Gastrocnemius medialis (tissue), 4 donors: Measurements from ENCODE around the gene DSC1. TPM values are rescaled to one million over a fixed set of nuclear protein-coding genes. Genes with fewer than 3 reads are reported as not detected.

Experiments
- ATAC-seq, 2 donors: fragments of 150-250 bp; one replicate each; pipeline ENCODE4 v1.9.1; 2016
- DNase-seq, 2 donors: peaks; one replicate each; pipeline ENCODE4 v3.0.0-alpha.2; 2019
- H3K27ac ChIP-seq, 4 donors: fragments of 200-600 bp; sonication (generic); 1 replicate in 1 of 4; 2 replicates in 3 of 4; pipeline ENCODE4 v1.5.1; 2016 to 2018; ENCODE audit warnings: mild to moderate bottlenecking in 2 of 4, moderate library complexity in 1 of 4
- H3K27me3 ChIP-seq, 3 donors: fragments of 200-600 bp; sonication (generic) in 2 of 3; 1 replicate in 1 of 3; 2 replicates in 2 of 3; pipeline versions ENCODE4 v1.5.1 to v1.6.0; 2016 to 2019; ENCODE audit warnings: mild to moderate bottlenecking in 1 of 3, moderate library complexity in 1 of 3
- H3K36me3 ChIP-seq, 2 donors: fragments of 200-600 bp; sonication (generic) in 1 of 2; one replicate each; pipeline ENCODE4 v1.5.1; 2017 to 2018
- H3K4me1 ChIP-seq, 2 donors: fragments of 200-600 bp; sonication (generic) in 1 of 2; one replicate each; pipeline ENCODE4 v1.5.1; 2016 to 2017; ENCODE audit warnings: mild to moderate bottlenecking in 2 of 2
- H3K4me3 ChIP-seq, 4 donors: fragments of 200-600 bp; sonication (generic) in 3 of 4; 1 replicate in 1 of 4; 2 replicates in 3 of 4; pipeline ENCODE4 v1.5.1; 2016 to 2019; ENCODE audit warnings: mild to moderate bottlenecking in 2 of 4
- H3K9me3 ChIP-seq, 3 donors: fragments of 200-600 bp; sonication (generic) in 2 of 3; 1 replicate in 1 of 3; 2 replicates in 2 of 3; pipeline ENCODE4 v1.5.1; 2016 to 2019
- POLR2A ChIP-seq, 2 donors: fragments of 450-650 bp; IDR thresholded peaks; one replicate each; pipeline ENCODE4 v1.6.1; 2017; ENCODE audit warnings: antibody characterized with exemption in 2 of 2, mild to moderate bottlenecking in 2 of 2, moderate library complexity in 2 of 2
- in situ Hi-C, 4 donors: fragments of 200-750 bp; cut with MboI; loops; one replicate each; pipeline versions ENCODE4 v1.15.0 to v1.8.0; 2017; ENCODE audit warnings: low sequenced_read_pairs in 4 of 4
- intact Hi-C: fragments of 100-400 bp; cut with DNase I; formaldehyde crosslinking; loops from one replicate; pipeline ENCODE4 v1.15.1; 2023; ENCODE audit warnings: low total_unique reads
- total RNA-seq, 4 donors: library from RNA; depleted of rRNA; stranded (reverse); fragments of >200 nt; gene quantifications; one replicate each; pipeline versions ENCODE4 v1.1.0 to v1.2.3, GENCODE V29; 2016
- TF ChIP-seq, protein P1 (sequence below), 5 experiments: fragments of 450-650 bp in 3 of 5; fragments of 200-600 bp in 2 of 5; sonication (generic) in 2 of 5; IDR thresholded peaks in 4 of 5; conservative IDR thresholded peaks in 1 of 5; 1 replicate in 4 of 5; 2 replicates in 1 of 5; pipeline ENCODE4 v1.5.1; 2016 to 2019; ENCODE audit warnings: antibody characterized with exemption in 5 of 5, mild to moderate bottlenecking in 3 of 5, moderate library complexity in 3 of 5

Gene DSC1
- total RNA-seq, 4 donors from 2014 or later, result not detected

GRCh38 chr18:31105733-31106132, 56.9 kb downstream of the DSC1 start:
- Histone ChIP-seq H3K4me1 (no peaks in the 10 kb centered on the region), H3K9me3 (no peaks in the 10 kb centered on the region), H3K27ac (no peak overlapping the region), H3K36me3 (no peaks in the 10 kb centered on the region), H3K4me3 (no peak overlapping the region), H3K27me3 (peaks cover 0 to 12% (median 2%) of the 10 kb centered on the region in 3 donors)
- no peak for DNase-seq
- ATAC-seq, result no peak
- in situ Hi-C loops, result no loop called here
- TF ChIP-seq, protein P1, sequence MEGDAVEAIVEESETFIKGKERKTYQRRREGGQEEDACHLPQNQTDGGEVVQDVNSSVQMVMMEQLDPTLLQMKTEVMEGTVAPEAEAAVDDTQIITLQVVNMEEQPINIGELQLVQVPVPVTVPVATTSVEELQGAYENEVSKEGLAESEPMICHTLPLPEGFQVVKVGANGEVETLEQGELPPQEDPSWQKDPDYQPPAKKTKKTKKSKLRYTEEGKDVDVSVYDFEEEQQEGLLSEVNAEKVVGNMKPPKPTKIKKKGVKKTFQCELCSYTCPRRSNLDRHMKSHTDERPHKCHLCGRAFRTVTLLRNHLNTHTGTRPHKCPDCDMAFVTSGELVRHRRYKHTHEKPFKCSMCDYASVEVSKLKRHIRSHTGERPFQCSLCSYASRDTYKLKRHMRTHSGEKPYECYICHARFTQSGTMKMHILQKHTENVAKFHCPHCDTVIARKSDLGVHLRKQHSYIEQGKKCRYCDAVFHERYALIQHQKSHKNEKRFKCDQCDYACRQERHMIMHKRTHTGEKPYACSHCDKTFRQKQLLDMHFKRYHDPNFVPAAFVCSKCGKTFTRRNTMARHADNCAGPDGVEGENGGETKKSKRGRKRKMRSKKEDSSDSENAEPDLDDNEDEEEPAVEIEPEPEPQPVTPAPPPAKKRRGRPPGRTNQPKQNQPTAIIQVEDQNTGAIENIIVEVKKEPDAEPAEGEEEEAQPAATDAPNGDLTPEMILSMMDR (IDR thresholded peaks at IDR 0.05 in 4 of 5, conservative IDR thresholded peaks at IDR 0.05 in 1 of 5), result no peak
- no peak for TF ChIP-seq POLR2A (IDR thresholded peaks at IDR 0.05)
- intact Hi-C loops, result no loop called here

DNA sequence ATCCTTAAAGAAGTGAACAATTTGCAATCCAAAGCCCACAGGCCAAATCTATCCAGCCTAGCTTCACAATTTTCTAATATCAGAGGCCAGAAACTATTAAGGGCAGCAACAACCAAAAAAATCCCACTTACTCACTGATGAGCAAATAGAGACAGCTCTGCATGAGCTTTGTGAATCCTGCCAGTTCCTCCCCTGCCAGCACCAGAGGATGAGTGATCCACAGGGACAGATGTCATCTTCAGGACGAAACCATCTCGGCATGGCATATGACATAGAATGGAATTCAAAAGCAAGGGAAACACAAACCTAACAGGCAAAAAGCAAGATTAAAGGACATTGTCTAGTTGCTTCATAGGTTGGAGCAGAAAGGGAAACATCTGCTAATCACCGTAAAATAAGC, 58.2 kb downstream of the DSC1 start:
- Histone ChIP-seq H3K27ac (no peak overlapping the region), H3K4me3 (no peak overlapping the region), H3K4me1 (no peaks in the 10 kb centered on the region), H3K36me3 (no peaks in the 10 kb centered on the region), H3K9me3 (no peaks in the 10 kb centered on the region), H3K27me3 (peaks cover 0 to 15% (median 4%) of the 10 kb centered on the region in 3 donors)
- intact Hi-C loops (no loop called here), in situ Hi-C loops (no loop called here)
- ATAC-seq, result no peak
- TF ChIP-seq POLR2A (IDR thresholded peaks at IDR 0.05), result no peak
- TF ChIP-seq, protein P1 (IDR thresholded peaks at IDR 0.05 in 4 of 5, conservative IDR thresholded peaks at IDR 0.05 in 1 of 5), result no peak
- no peak for DNase-seq

DNA sequence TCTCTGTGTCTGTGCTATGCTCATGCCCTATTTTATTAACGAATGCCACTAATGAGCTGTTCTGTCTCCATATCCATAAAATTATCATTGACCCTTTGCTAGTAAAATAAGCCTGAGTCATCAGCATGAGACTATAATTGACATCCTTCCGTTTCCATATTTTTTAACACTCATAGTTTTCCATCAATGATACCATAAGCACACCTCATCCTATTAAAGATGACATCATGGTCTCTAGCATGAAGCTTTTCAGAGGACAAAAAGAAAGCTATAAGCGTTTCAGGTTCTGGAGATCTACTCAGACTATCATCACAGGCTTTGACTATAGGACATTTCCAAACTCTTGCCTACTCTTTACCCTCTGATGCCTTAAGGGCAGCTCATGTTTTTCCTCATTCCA, 59.2 kb downstream of the DSC1 start:
- TF ChIP-seq, protein P1 (IDR thresholded peaks at IDR 0.05 in 4 of 5, conservative IDR thresholded peaks at IDR 0.05 in 1 of 5), result no peak
- TF ChIP-seq POLR2A (IDR thresholded peaks at IDR 0.05), result no peak
- no peak for DNase-seq
- Histone ChIP-seq H3K4me3 (no peak overlapping the region), H3K27me3 (peaks cover 0 to 15% (median 6%) of the 10 kb centered on the region in 3 donors), H3K4me1 (no peaks in the 10 kb centered on the region), H3K36me3 (no peaks in the 10 kb centered on the region), H3K27ac (no peak overlapping the region), H3K9me3 (no peaks in the 10 kb centered on the region)
- intact Hi-C loops (no loop called here), in situ Hi-C loops (no loop called here)
- no peak for ATAC-seq

DNA sequence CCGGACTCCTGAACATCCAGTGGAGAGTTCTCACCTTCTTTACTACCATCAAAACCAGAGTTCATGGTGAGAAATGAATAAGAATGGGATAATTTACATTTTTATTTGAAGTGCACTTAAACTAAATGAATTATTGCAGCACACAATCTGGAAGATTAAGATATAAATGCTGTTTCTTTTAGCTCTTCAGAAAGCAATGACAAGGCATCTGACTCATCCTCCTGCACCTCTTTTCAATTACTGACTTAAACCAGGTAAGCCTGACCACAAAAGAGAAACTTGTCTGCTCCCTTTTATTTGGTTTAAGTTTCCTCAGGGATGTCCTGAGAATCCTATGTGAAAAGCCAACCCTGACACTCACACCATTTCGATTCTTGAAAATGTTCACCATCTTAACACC, 59.7 kb downstream of the DSC1 start:
- H3K27ac ChIP-seq, result no peak overlapping the region
- no peaks in the 10 kb centered on the region for H3K36me3 ChIP-seq
- DNase-seq (no peak), ATAC-seq (no peak)
- no peaks in the 10 kb centered on the region for H3K9me3 ChIP-seq
- H3K4me3 ChIP-seq, result no peak overlapping the region
- no peak for TF ChIP-seq POLR2A (IDR thresholded peaks at IDR 0.05)
- TF ChIP-seq, protein P1 (IDR thresholded peaks at IDR 0.05 in 4 of 5, conservative IDR thresholded peaks at IDR 0.05 in 1 of 5), result no peak
- intact Hi-C loops, result no loop called here
- no peaks in the 10 kb centered on the region for H3K4me1 ChIP-seq
- peaks cover 0 to 15% (median 6%) of the 10 kb centered on the region in 3 donors for H3K27me3 ChIP-seq
- in situ Hi-C loops, result no loop called here

DNA sequence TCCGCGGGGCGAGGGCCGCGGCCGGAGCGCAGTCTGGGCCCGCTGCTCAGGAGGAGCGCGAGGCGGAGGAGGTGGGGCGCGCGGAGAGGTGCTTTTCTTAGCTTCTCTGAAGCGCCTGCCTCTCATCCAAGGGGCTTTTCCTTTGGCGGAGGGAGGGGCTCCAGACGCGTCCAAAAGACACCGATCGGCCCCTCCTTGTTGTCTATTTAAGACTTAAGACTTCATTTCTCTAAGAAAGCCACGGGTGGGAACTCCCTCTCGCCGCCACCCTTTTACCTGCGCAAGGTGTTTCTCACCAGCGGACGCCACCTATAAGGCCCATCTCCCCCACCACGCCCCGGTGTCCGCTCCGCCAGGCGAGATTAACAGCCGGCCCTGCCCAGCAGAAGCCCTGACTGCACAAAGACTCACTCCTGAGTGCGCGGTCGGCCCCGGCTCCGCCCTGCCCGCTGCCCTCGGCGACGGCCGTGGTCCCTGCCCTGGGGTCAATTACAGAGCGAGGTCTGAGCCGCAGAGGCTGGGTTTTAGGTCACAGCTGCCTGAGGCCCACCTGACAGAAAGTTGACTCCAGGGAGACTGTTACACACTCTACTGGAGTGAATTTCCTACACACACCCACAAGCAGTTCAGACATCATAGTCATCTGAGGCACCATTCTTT, 60.5 kb downstream of the DSC1 start, which contains the start of gene DSC2:
TSS of gene DSC2 (minus strand) at position 397 of the 660 bp plus-strand sequence. CDS start 450 bp downstream, outside the sequence.
- ATAC-seq (no peak), DNase-seq (no peak)
- H3K27ac ChIP-seq, result peak within 1 kb of the TSS; percentile 13 to 46 (median 26)
- in situ Hi-C loops (no loop called here), intact Hi-C loops (no loop called here)
- no peaks in the 10 kb centered on the region for H3K4me1 ChIP-seq
- H3K27me3 ChIP-seq, result peaks cover 0 to 15% (median 6%) of the 10 kb centered on the region in 3 donors
- H3K4me3 ChIP-seq, result peak within 1 kb of the TSS; percentile 49 to 53 (median 52)
- TF ChIP-seq POLR2A (IDR thresholded peaks at IDR 0.05), result no peak
- TF ChIP-seq, protein P1 (IDR thresholded peaks at IDR 0.05 in 4 of 5, conservative IDR thresholded peaks at IDR 0.05 in 1 of 5), result no peak
- H3K9me3 ChIP-seq, result no peaks in the 10 kb centered on the region
- no peaks in the 10 kb centered on the region for H3K36me3 ChIP-seq
